NK-92 (cell line): ENCODE results near the gene ZBTB47.

Experiments
- DNase-seq: peaks from one replicate; lab custom pipeline; 2025; ENCODE audit not compliant: unreplicated experiment; lab: John Stamatoyannopoulos, UW

Gene ZBTB47

DNA sequence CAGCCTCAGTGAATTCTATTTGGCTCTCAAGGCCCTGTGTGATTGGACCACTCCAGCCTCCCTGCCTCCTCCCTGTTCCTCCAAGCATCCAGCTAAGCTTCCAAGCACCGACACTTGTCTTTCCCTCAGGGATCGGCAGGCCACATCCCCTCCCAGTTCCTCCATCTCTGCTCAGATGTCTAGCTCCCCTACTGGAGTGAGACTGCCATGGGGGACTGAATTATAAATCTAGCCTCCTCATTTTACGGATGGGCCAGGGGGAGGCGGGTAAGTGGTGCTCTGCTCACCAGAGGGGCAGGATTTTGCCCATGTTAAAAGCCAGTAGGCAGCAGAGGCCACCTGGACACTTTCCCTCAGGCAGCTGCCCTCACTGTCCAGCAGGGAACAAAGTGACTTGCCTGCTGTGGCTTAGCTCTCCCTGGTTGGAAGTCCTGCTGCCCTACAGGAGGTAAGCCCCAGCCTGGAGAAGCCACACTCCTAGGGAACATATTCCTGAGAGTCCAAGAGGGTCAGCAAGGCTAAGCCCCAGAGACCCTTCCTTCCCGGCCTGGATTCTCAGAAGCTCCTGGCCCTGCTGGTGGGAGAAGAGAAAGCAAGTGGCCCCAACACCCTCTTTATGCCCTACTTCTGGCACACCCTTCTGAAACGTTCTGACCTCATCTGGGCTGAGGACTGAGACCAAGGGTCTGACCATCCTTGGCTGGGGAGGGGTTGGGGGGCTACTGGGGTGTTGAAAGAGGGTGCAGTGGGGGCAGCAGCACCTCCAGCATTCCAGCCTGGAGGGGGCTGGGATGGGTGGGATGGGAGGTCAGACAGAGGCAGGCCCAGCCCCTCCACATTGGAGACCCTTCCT, 58.2 kb downstream of the ZBTB47 start:
- no peak for DNase-seq

DNA sequence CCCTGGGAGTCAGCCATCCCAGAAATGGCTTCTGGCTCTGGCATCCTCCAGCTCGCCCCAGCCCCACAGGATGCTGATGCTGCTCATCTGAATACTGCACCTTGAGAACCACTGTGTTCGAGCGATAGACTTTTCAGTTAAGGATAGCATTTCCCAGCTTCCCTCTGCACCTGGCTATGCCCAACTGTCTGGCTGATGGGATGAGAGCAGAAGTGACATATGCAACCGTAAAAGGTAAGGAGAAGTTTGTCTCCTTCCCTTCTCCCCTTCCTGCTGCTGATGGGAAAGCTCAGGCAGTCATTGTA, 58.8 kb downstream of the ZBTB47 start:
- DNase-seq = no peak

DNA sequence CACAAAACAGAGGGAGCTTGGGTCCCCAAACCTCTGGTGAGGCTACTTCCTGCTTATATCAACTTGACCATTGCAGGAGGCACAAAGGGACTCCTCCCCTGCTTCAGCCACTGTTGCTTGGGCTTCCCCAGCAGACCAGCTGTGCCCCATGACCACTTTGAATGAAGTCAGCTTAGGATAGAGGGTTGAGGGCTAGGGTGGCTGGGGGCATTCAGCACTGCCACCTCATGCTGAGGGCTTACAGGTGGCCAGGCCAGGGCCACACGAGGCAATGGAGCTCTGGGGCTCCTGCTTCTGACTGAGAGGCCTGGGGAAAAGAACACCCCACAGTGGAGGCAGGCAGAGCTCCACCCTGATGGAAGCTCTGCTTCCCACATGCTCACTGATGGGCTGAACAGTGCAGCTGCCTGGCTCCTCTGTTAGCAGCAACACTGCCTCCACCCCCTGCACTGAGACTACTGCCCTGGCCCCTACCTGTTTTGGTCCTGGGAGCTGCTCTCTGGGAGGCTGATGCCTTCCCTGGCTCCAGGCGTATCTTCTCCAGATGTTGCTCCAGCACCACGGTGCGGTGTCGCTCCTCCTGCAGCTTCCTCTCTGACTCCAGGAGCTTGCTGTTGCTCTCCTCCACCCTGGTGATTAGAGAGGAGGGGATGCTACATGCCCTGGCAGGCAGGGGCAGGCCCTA, 59.3 kb downstream of the ZBTB47 start:
- DNase-seq = no peak

DNA sequence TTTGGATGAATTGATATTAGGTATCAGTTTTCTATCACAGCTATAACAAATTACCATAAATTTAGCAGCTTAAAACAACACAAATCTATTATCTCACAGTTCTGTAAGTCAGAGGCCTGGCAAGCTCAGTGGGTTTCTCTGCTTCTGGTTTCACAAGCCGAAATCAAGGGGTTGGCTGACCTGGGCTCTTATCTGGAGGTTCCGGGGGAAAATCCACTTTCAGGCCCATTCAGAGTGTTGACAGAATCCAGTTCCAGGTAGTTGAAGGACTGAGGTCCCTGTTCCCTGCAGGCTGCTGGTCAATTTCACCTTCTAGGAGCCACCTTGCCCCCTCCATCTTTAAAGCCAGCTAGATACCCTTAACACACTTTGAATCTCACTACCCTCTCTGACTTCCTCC, 60.2 kb downstream of the ZBTB47 start:
- DNase-seq = no peak

DNA sequence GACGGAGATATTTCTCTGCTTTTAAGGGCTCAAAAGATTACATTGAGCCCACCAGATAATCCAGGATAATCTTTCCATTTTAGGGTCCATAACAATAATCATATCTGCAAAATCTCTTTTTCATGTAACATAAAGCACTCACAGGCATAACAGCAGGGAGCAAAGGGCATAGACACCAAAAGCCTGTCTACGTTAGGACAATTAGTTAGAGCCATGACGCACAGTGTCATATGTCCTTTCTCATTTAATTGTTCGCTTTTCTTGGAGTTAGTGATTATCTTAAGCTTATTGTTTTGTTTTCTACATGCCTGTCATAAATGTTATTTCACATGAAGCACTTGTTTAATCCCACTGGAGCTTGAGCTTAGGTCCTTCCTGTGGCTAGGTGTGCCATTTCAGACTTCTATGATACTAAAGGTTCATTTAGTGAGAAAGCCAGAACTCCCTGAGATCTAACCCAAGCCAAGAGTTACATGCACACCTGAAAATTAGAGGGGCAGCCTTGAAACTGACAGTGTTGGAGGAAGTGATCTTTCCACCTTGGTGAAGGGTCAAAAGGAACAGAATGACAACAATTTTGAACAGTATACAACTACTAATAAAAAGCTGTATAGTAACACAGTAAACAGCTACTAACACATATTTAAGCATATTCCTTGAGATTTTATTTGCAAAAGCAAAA, 60.8 kb downstream of the ZBTB47 start:
- DNase-seq = no peak
